ENCODE results near the gene NDRG4.

DNA sequence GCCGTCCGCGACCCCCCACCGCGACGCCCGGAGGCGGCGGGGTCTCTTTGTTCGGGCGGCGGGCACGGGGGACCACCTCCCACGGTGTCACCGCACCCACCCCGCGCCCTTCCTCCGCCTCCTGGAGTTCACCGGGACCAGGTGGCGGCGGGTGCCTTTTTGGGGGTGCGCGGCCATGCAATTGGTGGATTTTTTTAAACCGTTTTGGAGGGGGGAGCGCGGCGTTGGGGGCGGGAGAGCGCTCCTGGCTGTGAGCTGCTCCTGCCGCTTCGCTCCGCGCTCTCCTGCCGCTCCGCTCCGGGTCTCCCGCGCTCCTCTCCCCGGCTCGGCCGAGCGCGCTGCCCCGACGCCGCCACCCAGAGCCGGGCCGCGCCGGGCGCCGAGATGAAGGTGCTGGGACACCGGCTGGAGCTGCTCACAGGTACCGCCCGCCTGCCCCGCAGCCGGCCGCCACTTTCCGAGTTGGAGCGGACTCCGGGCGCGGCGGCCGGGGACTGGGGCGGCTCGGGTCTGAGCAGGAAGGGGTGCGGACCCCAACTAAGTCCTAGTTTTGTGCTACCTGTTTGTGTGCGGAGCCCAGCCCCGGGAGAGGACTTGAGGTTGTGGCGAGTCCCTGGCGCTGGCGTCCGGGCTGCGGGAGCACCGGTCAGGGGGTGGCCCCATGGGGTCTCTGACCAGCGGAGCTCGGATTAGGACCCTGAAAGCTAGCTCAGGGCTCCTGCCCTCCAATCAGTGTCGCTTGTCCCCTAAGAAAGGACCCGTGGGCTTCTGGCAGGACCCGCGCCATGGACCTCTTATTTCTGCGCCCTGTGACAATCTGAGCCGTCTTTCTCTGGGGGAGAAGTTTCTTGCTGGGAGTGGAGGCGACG is 35.7 kb upstream of the NDRG4 start:
- TF ChIP-seq, protein P1, sequence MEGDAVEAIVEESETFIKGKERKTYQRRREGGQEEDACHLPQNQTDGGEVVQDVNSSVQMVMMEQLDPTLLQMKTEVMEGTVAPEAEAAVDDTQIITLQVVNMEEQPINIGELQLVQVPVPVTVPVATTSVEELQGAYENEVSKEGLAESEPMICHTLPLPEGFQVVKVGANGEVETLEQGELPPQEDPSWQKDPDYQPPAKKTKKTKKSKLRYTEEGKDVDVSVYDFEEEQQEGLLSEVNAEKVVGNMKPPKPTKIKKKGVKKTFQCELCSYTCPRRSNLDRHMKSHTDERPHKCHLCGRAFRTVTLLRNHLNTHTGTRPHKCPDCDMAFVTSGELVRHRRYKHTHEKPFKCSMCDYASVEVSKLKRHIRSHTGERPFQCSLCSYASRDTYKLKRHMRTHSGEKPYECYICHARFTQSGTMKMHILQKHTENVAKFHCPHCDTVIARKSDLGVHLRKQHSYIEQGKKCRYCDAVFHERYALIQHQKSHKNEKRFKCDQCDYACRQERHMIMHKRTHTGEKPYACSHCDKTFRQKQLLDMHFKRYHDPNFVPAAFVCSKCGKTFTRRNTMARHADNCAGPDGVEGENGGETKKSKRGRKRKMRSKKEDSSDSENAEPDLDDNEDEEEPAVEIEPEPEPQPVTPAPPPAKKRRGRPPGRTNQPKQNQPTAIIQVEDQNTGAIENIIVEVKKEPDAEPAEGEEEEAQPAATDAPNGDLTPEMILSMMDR (IDR thresholded peaks at IDR 0.05): no peak
- no peak for TF ChIP-seq POLR2A (IDR thresholded peaks at IDR 0.05)
